OCI-LY1 (cell line): ENCODE measurements around the gene DNAAF5.

Experiments used
- CTCF ChIP-seq: fragments of 200-600 bp; sonication (generic), shearing (Covaris generic); IDR thresholded peaks from 2 replicates; pipeline ENCODE4 v1.5.1; 2017; ENCODE audit warnings: mild to moderate bottlenecking, antibody characterized with exemption, low read length, moderate library complexity, mixed read lengths
- EZH2 ChIP-seq: fragments of 200-600 bp; sonication (generic), shearing (Covaris generic); IDR thresholded peaks from 2 replicates; pipeline ENCODE4 v1.8.0; 2017; ENCODE audit warnings: borderline replicate concordance, mixed run types, mild to moderate bottlenecking, antibody characterized with exemption, low read length, moderate library complexity, mixed read lengths

- TF ChIP-seq EZH2 (no peak), CTCF (no peak)
Measured at GRCh38 chr7:750111-750905, 23.8 kb downstream of the DNAAF5 start.
